ENCODE measurements around the gene MYD88.

DNA sequence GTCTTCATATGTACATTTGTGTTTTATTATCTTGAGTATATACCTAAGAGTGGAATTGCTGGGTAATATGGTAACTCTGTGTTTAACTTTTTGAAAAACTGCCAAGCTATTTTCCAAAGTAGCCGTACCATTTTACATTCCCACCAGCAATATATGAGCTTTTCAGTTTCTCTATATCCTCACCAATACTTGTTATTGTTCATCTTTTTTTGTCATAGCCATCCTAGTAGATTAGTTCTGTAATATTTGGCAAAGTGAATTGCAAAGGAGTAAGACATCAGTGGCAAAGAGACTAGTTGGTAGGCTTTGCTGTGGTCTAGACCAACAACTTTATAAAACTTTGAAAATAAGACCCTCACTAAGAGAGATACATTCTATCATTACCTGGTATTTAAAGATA lies 48.3 kb downstream of the MYD88 start:
- no peak for TF ChIP-seq CREB1 (IDR thresholded peaks at IDR 0.05; ENCODE audit: low read depth)
- TF ChIP-seq RAD21 (IDR thresholded peaks at IDR 0.05; ENCODE audit: low read depth): no peak
- no peak for TF ChIP-seq REST (IDR thresholded peaks at IDR 0.05; ENCODE audit: low read depth)
- no peak for TF ChIP-seq MAX (IDR thresholded peaks at IDR 0.05)
- TF ChIP-seq TAF1 (IDR thresholded peaks at IDR 0.05; ENCODE audit: low read depth): no peak
- no peak for TF ChIP-seq FOXM1 (IDR thresholded peaks at IDR 0.05; ENCODE audit: borderline replicate concordance, low read depth)
- TF ChIP-seq YY1 (IDR thresholded peaks at IDR 0.05; ENCODE audit: low read depth): no peak
- TF ChIP-seq NFIC (IDR thresholded peaks at IDR 0.05): no peak
- no peak for TF ChIP-seq EGR1 (IDR thresholded peaks at IDR 0.05)
- no peak for TF ChIP-seq CEBPB (IDR thresholded peaks at IDR 0.05)
- no peak for TF ChIP-seq TEAD4 (IDR thresholded peaks at IDR 0.05)
- TF ChIP-seq EP300 (IDR thresholded peaks at IDR 0.05; ENCODE audit: borderline replicate concordance): no peak
